NCI-H510A treated with DMSO at 0.1 percent for 48 hours (cell line): ENCODE results near the gene CCDC92B.
A peak's percentile ranks its signal among the peaks of the same experiment; 100 is the strongest.
"Not testable (repeated sequence)": the region's sequence is repeated elsewhere in the genome, so short reads cannot be mapped to it uniquely, and the experiment has no call there.

Source experiments
- DNase-seq: peaks from one replicate; lab custom pipeline; 2025; lab: John Stamatoyannopoulos, UW

Gene CCDC92B

GRCh38 chr17:2703606-2704005 is 45.8 kb downstream of the CCDC92B start:
- no peak for DNase-seq

GRCh38 chr17:2703181-2703580 is 46.3 kb downstream of the CCDC92B start:
- DNase-seq = peak; percentile 30

- DNase-seq = no peak
These were observed 47.3 kb downstream of the CCDC92B start for GRCh38 chr17:2701996-2702741.

GRCh38 chr17:2701161-2701995 is 48.1 kb downstream of the CCDC92B start:
- no peak for DNase-seq

GRCh38 chr17:2700491-2701141 is 48.8 kb downstream of the CCDC92B start:
- DNase-seq = peak; percentile 98

- DNase-seq = no peak
These were observed 49.4 kb downstream of the CCDC92B start for GRCh38 chr17:2700030-2700490.

- DNase-seq = not testable (repeated sequence)
These were observed 50.1 kb downstream of the CCDC92B start for GRCh38 chr17:2699216-2699805.

GRCh38 chr17:2697611-2698162 is 51.8 kb downstream of the CCDC92B start:
- no peak for DNase-seq

- DNase-seq = no peak
These were observed 53.3 kb downstream of the CCDC92B start for GRCh38 chr17:2695961-2696760.

- DNase-seq = no peak
These were observed 54.0 kb downstream of the CCDC92B start for GRCh38 chr17:2695243-2695960.

GRCh38 chr17:2694381-2695242 is 54.8 kb downstream of the CCDC92B start:
- DNase-seq = no peak

GRCh38 chr17:2693561-2694380 is 55.7 kb downstream of the CCDC92B start:
- no peak for DNase-seq

- DNase-seq = no peak
These were observed 56.7 kb downstream of the CCDC92B start for GRCh38 chr17:2692781-2693135.

- DNase-seq = no peak
These were observed 57.3 kb downstream of the CCDC92B start for GRCh38 chr17:2691965-2692780.

- DNase-seq = no peak
These were observed 58.2 kb downstream of the CCDC92B start for GRCh38 chr17:2691069-2691871.

- DNase-seq = no peak
These were observed 59.0 kb downstream of the CCDC92B start for GRCh38 chr17:2690165-2691068.
